G401.6 (cell line): ENCODE data around the gene CALN1.

Source experiments
- FAIRE-seq: peaks from 2 replicates; lab custom pipeline; 2012; peaks lifted over from hg19 to GRCh38; lab: Jason Lieb, UNC

The CALN1 gene

DNA sequence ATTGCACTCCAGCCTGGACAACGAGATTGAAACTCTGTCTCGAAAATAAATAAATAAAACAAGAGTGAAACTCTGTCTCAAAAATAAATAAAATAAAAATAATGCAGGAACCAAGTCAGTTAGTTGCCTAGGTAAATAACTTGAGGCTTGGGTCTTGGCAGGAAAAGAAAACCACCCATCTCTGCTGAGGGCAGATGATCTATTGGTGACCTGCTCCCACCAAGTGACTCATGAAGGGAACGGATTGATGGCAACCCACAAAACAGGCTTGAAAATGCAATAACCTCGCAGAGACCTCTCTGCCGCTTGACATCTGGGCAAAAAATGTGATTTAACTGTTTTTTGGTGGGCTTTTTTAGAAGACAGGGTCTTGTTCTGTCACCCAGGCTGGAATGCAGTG is 86.6 kb downstream of the CALN1 start:
- no peak for FAIRE-seq

DNA sequence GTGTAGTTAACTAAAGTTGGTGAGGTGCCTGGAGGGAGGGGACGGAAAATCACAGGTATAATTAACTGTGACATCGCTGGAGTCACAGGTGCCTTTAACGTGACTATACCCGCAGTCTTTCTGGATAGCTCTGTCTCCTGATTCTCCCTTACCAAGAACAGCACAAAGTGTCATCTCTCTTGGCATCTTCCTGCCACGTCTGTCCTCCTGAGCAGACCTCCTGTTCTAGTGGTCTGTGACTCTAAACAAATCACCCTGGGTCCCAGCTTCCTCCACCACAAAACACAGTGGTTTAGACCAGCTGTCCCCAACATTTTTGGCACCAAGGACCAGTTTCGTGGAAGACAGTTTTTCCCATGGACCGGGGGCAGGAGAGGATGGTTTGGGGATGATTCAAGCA is 90.5 kb downstream of the CALN1 start:
- no peak for FAIRE-seq

DNA sequence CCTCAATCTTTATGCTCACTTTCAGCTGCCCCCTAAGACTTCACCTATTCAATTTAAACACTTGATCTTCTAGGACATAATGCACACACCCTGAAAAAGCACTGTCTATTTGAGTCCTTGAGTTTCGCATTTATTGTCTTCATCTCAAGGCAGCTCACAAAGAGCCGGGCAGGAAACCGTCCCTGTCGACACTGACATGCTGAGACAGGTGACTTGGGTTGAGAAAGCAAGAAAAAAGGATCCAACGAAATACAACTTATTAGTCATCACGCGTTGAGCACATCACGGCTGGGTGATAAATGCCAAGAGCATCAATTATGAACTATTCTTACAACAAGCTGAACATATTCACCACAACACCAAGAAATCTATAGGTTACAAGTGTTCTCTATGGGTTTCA is 91.1 kb downstream of the CALN1 start:
- no peak for FAIRE-seq

DNA sequence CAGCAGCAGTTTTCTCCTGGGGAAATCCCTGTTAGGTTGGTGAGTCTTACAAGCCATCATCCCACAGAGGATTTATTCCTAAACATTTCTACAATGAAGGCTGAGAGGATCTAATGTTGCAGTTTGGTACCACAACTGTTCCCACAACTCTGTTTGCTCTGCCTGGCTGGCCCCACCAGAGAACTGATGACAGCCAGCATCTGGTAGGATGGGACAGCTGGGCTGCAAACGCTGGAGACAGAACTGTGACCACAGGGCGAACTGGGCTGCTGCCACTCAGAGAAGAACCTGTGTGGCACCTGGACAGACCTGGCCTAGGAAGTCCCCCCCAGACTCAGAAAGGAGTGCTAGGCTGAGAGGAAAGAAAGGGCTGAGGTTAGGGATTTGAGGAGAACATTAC is 94.8 kb downstream of the CALN1 start:
- FAIRE-seq: no peak

DNA sequence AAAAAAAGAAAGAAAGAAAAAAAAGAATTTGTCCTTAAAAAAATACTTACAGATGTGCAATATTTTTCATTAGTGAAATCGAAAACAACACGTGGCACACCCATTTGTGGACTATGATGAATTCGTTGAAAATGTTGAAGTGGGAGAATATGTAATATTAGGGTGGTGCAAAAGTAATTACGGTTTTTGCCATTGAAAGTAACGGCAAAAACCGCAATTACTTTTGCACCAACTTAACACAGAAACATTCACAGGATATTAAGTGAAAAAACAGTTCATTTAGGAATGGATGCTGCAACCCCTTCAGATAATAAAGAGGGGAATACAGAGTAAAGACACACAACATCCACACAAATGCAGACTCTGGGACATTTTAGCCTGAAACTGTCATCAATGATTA is 96.0 kb downstream of the CALN1 start:
- no peak for FAIRE-seq

DNA sequence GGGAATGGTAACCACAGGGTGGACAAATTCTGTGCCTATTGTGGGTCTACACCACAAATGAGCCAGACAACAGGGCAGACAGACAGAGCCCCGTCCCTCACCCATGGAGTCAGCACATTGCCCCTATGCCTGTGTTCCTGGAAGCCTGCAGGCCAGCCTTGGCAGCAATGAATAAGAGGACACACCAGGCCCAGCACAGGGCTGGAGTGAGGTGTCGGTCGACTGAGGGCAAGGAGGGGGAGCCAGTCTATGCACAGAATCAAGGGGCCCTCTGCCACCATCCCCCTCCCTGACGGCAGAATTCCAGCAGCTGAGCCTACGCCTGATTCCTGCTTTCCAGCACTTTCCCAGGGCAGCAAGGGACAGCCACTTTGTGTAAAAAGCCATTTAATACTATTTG is 98.2 kb downstream of the CALN1 start:
- no peak for FAIRE-seq

DNA sequence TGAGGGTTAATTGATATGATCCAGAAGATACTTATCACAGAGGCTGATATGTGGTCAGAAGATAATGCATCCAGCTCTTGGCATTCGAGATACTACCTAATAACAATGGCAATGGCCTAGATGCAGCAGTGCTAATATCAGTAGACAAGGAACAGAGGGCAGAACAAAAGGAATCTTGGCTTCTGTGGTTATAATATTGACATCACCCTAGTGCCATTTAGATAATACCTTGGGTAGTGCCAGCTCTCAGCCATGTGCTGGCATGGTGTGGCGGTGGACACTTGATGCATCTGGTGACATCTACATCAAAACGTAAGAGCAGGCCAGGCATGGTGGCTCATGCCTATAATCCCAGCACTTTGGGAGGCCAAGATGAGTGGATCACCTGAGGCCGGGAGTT is 101.8 kb downstream of the CALN1 start:
- FAIRE-seq: no peak

DNA sequence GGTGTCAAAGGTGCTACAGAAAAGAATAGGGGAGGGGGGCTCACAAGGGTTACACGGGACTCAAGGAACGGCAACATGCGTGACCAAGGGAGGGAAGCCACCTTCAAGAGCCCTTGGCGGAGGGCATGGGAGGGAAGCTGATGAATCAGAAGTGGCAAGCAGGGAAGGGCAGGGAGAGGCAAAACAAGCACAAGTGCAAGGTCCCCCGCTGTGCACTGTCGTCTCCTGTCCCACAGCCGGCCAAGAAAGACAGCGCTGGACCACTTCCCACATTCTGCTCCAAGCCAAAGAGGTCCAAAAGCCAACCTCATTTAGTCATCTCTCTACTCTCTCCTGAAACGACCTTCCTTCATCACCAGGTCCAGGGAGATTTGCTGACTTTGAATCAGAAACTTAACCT is 102.7 kb downstream of the CALN1 start:
- FAIRE-seq: no peak

DNA sequence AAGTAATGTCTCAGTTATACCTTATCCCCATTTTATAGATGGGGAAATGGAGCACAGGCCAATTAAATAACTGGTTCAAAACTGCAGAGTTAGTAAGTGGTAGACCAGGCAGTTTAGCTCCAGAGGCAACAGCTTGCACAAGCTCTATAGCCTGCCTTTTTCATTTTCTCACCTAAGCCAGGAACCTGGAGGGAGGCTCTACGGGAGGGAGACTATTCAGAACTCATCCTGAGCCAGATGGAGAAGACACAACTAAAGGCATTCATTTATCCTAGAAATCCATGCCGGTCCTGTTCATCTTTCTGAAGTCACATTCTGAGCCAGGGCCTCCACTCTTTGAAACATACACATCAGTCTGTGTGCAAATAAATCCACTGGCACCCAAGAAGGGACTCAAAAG is 103.2 kb downstream of the CALN1 start:
- FAIRE-seq: no peak

DNA sequence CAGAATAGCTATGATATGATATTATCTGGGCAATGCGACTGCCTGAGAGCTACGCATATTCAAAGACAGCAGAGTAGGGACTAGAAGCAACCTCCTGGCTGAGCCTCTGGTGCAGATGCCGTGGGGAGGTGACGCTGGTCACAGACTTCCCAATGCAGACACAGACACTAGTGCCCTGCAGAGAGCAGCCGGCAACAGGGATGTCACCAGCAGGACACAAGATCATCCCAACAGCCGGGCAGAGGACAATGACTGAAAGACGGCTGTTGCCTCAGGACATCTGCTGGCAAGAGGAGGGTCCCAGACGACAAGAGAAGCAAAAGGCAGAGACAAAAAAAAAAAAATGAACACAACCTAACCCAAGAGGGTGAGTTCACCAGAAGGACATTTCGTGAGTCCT is 104.6 kb downstream of the CALN1 start:
- no peak for FAIRE-seq

DNA sequence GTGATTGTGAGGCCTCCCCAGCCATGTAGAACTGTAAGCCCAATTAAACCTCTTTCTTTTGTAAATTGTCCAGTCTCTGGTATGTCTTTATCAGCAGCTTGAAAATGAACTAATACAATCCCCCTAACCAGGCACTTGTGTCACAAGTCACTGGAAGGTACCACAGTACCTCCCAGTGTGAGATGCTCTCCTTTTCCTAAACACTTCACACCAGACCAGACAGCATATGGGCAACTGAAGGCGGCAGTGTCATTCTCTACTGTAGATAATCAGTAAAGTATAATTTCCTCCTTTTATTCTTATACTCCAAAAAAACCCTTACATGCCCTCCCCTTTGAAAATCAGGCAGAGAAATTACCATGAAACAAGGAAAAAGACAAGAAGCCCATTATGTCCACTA is 113.2 kb downstream of the CALN1 start:
- FAIRE-seq: no peak

DNA sequence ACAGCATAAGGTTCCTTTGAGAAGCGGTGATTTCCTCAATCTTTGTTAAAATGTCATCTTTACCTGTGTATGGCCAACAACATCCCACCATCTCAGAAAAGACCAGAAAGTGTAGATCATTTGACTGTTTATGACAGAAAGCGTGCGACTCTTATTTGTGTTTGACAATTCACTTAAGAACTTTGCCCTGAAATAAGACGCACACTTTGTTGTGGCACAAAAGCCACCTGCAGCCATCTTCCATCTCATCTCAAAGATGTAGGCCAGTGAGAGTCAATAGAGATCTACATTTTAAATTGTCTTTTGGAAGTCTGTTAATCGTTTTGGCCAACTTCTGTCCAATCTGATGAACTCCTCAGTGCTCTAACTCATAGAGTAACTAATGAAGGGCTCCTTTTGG is 114.0 kb downstream of the CALN1 start:
- FAIRE-seq: no peak

DNA sequence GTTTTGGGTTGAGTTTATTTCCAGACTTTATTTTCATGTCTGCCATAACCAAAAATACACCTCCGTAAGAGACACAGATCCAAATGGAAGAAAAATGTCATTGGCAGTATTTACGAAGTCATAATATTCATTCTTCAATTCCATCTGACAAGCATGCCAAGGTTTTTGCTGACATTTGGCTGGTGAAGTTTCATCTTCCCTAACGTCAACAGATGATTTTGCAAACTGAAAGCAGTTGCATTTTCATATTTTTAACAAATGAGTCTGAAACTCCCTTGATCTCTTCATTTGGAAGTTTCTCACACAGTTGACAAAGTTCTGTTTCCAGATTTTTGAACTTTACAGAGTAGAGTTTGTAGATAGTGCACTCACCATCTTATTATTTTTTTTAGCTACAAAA is 114.5 kb downstream of the CALN1 start:
- no peak for FAIRE-seq

DNA sequence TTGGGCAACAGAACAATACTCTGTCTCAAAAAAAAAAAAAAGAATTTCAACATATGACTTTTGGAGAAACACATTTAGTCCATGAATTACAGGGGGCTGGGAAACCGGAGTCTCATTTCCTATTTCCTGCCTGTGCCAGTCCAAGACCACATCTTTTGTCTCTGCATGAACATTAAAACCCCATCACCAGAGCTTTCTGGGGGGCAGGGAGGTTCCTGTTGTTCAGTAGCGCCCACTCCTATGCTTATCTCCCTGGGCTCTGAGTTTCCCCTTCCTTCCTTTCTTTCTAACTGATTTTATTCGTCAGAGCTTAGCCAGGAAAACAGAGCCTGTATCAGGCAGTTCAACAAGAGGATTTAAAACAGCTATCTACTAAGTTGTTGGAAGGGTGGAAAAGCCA is 119.3 kb downstream of the CALN1 start:
- no peak for FAIRE-seq

DNA sequence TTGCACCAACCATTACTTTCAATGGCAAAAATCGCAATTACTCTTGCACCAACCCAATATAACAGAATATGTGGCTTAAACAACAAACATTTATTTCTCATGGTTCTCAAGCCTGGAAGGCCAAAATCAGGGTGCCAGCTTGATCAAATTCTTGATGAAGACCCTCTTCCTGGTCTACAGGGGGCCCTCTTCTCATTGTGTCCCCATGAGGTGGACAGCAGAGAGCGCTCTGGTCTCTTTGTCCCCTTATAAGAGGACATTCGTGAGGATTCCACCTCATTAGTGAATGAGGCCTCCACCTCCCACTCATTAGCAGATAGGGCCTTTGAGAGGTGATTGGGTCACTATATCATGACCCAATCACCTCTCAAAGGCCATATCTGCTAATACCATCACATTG is 120.0 kb downstream of the CALN1 start:
- no peak for FAIRE-seq

DNA sequence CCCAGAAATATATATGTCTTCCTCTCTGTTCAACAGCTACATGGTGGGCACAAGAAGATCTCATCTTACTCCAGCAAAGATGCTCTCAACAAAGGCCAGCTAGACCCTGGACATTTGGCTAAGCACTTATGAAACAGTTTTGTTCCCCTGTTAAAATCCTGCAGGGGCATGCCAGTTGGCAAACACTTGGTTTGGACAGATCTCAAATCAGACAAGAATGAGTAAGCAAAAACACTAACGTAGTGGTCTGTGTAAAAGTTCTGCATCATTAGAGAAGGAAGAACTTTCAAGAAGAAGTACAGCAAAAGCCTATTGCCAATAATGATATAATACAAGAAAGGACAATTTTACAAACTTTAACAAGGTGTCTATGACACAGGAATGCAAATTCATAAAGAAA is 125.6 kb downstream of the CALN1 start:
- no peak for FAIRE-seq

DNA sequence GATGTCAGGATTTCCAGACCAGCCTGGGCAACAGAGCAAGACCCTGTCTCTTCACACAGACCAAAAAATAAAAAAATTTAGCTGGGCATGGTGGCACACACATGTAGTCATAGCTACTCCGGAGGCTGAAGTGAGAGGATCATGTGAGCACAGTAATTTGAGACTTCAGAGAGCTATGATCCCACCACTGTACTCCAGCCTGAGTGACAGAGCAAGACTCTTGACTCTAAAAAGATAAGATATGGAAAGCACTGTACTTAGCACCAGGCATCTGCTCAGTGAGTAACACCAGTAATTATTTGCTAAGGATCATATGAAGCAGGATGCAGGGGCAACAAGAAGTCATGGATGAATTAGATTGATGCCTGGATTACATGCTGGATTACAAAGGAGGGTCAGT is 128.8 kb downstream of the CALN1 start:
- no peak for FAIRE-seq

DNA sequence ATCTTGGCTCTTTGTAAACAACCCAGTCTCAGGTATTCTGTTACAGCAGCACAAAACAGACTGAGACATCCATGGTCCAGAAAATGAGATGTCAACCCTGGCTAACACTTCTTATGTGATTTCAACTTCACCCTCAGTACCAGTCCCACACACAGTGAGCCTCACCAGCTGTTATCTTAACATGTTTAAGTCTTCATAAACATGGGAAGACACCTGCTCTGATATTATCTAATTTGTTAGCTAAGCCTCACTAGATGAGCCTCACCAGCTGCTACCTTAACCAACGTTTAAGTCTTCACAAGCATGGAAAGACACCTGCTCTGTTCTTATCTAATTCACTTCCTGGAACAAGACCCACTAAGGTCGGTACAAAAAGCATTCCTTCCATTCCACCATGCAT is 130.8 kb downstream of the CALN1 start:
- no peak for FAIRE-seq

DNA sequence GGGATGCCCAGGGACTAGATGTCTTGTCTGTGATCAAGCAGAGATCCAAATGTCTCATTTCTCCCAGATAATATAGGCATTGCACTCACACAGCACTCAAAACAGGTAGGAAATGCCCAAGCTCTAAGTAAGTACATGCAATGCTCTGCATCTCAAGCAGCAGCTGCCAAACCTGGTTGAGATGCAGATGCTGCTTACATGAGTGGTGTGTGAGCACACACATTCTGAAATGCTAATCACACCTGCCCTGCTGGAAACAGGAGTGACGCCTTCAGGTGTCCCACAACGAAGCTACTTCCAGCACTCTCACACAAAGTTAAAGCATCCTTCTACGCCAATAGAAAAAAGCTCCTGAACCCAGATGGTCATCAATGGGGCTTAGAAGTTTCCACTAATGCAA is 132.9 kb downstream of the CALN1 start:
- no peak for FAIRE-seq

DNA sequence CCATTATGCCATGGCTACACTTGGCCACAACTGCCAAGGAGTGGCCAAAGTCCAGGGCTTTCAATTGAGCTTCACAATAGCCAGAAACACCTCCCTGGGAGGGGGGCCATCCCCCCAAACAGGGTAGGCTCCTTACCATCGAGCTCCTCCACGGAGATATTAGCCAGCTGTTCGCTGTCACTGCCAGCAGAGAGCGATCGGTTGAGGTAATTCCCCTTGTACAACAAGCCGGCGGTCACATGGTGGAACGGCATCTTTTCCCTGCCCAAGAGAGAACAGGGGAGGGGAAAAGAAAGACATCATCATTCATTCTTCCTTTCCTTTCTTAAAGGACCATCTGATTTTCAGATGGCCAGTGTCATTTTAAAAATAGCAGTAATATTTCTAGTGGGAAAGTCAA is 133.6 kb downstream of the CALN1 start:
- no peak for FAIRE-seq

DNA sequence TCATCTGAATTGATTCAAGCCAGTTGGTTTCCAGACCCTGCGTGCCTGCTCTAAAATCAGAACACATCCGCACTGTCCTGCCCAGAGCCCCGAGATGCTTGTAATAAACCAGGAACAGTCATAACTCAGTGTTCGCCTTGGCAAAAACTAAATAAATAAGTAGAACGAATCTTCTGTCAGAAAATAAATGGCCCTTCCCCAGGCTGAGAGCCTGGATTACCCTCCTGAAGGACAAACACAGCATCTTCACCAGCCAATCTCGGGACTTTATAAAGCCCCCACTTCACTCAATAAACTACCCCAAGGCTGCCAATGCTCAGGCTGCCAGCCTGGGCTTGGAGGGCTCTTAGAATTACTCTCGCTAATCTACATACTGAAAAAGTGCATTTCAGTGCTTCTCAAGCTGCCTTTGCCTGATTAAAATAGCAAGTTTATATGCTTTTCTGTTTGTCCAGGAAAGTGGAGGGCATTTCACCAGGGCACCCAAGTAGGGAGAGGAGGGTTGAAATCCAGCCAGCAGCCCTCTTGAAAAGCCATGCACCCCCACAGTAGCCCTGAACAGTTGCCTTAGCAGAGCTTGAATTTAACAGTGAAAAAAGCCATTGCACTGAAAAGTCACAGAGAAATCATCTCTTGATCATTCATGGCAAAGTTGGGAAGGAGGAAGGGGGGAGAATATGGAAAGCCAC is 136.6 kb downstream of the CALN1 start:
- no peak for FAIRE-seq

DNA sequence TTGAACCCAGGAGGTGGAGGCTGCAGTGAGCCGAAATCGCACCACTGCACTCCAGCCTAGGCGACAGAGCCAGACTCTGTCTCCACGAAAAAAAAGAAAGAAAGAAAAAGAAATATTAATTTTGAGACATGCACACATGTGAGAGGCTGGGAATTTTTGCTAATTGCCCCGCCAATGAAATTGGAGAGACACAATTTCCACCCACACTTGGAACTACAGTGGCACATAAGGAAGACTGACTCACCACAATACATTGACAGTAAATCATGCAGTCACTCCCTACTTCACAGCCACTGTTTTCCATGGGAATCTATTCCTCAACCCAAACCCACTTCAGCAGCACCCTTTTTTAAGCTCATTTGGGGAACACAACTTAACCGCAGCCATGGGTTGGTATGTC is 139.7 kb downstream of the CALN1 start:
- FAIRE-seq: no peak

DNA sequence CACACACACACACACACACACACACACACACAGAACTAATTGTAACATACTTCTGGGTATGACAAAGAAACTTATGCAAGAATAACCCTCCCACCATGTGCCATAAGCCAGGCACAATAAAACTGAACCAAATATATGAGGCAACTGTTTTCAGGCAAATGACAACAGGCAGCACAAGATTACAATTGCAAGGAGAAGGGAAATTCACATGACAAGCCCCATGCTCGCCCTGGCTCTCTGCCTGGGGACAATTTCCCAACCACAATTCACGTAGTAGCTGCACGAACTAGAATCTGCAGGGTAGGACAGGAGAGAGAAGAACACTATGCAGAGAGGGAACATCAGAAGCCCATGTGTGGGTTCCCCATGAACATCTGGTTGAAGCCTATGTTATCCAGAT is 143.3 kb downstream of the CALN1 start:
- FAIRE-seq: no peak

DNA sequence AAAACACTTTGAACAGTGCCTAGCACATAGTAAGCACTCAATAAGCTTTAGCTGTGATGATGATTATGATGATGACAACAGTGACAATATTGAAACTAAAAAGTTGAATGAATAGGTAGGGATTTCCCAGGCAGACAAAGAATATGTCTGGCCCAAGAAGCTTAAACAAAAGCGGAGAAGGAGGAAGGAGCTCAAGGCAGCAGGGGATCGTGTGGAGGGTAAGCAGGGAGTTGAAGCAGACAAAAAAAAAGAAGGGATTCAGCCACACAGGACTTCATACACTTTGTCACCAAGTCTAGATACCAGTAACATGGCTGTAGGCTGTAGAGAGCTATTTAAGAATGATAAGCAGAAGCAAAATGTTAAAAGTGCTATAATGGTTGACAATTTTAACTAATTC is 144.0 kb downstream of the CALN1 start:
- no peak for FAIRE-seq

DNA sequence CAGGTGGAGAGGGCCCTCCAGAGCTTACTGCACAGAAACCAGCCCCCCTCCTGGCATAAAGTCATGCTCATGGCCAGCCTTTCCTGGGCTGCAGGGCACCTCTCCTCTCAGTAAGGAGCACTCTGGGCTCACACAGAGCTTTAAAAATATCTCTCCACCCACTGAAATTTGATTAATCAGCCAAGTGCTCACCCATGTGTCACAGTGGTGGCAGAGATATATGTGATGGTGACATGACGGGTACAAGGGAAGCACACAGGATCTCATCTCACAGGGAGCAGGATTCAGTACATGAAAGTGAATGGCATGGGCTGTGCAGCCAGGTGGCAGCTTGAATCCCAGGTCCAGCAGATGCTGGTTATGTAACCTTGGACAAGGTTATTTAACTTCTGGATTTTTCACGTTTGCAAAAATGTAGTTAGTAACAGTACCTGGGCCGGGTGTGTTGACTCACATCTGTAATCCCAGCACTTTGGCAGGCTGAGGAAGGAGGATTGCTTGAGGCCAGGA is 144.8 kb downstream of the CALN1 start:
- no peak for FAIRE-seq
